BLaER1 treated with 17β-estradiol and CSF1 and Interleukin-3, amounts not matched to agents 10 nM and 100 nM (cell line): ENCODE results near the gene SPO11.

Experiments used
- H3K27ac ChIP-seq, 11 experiments: shearing (Covaris generic); formaldehyde crosslinking; 2 replicates each; pipeline ENCODE4 v1.8.1; 2022
- H3K27me3 ChIP-seq, 11 experiments: shearing (Covaris generic); formaldehyde crosslinking; 2 replicates each; pipeline ENCODE4 v1.8.1; 2022
- H3K36me3 ChIP-seq, 11 experiments: shearing (Covaris generic); formaldehyde crosslinking; 2 replicates each; pipeline ENCODE4 v1.8.1; 2022
- H3K4me1 ChIP-seq, 10 experiments: shearing (Covaris generic); formaldehyde crosslinking; 2 replicates each; pipeline ENCODE4 v1.8.1; 2022
- H3K4me2 ChIP-seq, 11 experiments: shearing (Covaris generic); formaldehyde crosslinking; 2 replicates each; pipeline ENCODE4 v1.8.1; 2022
- H3K4me3 ChIP-seq, 10 experiments: shearing (Covaris generic); formaldehyde crosslinking; 2 replicates each; pipeline ENCODE4 v1.8.1; 2022
- H3K9ac ChIP-seq, 11 experiments: shearing (Covaris generic); formaldehyde crosslinking; 2 replicates each; pipeline ENCODE4 v1.8.1; 2022
- H3K9me3 ChIP-seq, 11 experiments: shearing (Covaris generic); formaldehyde crosslinking; replicated peaks in 1 of 11; 2 replicates each; pipeline ENCODE4 v1.8.1; 2022
- H4K20me1 ChIP-seq, 11 experiments: shearing (Covaris generic); formaldehyde crosslinking; 2 replicates each; pipeline ENCODE4 v1.8.1; 2022
- Cebpa-rat ChIP-seq, 11 experiments: shearing (Covaris generic); IDR thresholded peaks; 2 replicates each; pipeline ENCODE4 v1.8.1; 2022

The SPO11 gene

GRCh38 chr20:57301026-57301425, 28.6 kb upstream of the SPO11 start:
- no peak overlapping the region for H3K4me3 ChIP-seq
- peaks cover 0 to 16% (median 0%) of the 10 kb centered on the region in 11 experiments; a peak in 8 of 22 replicates for H3K9me3 ChIP-seq
- TF ChIP-seq Cebpa-rat (IDR thresholded peaks at IDR 0.05): no peak
- H3K36me3 ChIP-seq: no peaks in the 10 kb centered on the region
- H3K27me3 ChIP-seq: no peaks in the 10 kb centered on the region
- H4K20me1 ChIP-seq: no peaks in the 10 kb centered on the region
- H3K9ac ChIP-seq: no peak overlapping the region
- no peak overlapping the region for H3K4me2 ChIP-seq
- H3K4me1 ChIP-seq: peaks cover 0 to 17% (median 0%) of the 10 kb centered on the region in 10 experiments; a peak in 6 of 20 replicates
- H3K27ac ChIP-seq: no peak overlapping the region

- no peak overlapping the region for H3K27ac ChIP-seq
- TF ChIP-seq Cebpa-rat (IDR thresholded peaks at IDR 0.05): no peak
- H3K9me3 ChIP-seq: peaks cover 0 to 27% (median 5%) of the 10 kb centered on the region in 11 experiments; a peak in 10 of 22 replicates
- no peaks in the 10 kb centered on the region for H4K20me1 ChIP-seq
- H3K4me2 ChIP-seq: no peak overlapping the region
- H3K27me3 ChIP-seq: no peaks in the 10 kb centered on the region
- no peaks in the 10 kb centered on the region for H3K36me3 ChIP-seq
- H3K9ac ChIP-seq: no peak overlapping the region
- peaks cover 10 to 36% (median 17%) of the 10 kb centered on the region in 10 experiments; a peak in 19 of 20 replicates for H3K4me1 ChIP-seq
- H3K4me3 ChIP-seq: no peak overlapping the region
These were observed 22.9 kb upstream of the SPO11 start for GRCh38 chr20:57306747-57307146.

DNA sequence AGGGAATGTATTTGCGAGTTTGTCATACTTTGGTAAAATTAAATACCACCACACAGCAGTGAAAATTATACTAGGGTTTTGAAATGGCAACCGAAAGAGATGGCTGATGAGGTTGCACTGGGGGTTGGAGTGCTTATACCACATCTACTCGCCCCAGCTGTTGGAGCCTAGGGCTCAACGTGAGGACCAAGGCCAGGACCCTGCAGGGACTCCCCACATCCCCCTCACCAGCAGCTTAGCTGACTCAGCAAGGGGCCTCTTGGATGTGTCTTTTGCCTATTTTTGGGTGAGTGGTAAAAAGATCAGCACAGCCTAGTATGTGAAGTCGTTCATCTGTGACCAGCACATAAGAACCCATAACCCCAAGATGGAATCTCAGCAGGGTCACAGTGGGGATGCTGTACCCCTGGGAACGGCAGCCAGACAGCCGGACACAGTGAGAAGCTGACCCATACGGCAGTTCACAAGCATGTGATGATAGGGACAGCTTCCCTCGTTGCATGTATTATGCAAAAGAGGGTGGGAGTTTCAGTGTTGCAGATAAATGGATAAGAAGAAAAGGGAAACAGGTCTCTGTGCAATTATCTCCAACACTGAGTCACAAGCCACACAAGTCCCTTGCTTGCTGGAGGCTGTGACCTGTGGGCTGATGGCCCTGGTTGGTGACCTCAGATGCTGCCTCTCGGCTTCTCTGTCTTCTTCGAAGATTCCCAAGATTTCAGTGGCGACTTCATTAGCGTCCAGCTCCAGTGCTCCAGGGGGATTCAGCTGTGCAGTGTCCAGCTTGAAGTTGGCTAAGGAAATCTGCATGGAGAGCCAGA, 20.9 kb upstream of the SPO11 start:
- no peak overlapping the region for H3K27ac ChIP-seq
- no peak overlapping the region for H3K9ac ChIP-seq
- H3K4me2 ChIP-seq: peak overlapping the region; percentile 26 to 67 (median 48)

DNA sequence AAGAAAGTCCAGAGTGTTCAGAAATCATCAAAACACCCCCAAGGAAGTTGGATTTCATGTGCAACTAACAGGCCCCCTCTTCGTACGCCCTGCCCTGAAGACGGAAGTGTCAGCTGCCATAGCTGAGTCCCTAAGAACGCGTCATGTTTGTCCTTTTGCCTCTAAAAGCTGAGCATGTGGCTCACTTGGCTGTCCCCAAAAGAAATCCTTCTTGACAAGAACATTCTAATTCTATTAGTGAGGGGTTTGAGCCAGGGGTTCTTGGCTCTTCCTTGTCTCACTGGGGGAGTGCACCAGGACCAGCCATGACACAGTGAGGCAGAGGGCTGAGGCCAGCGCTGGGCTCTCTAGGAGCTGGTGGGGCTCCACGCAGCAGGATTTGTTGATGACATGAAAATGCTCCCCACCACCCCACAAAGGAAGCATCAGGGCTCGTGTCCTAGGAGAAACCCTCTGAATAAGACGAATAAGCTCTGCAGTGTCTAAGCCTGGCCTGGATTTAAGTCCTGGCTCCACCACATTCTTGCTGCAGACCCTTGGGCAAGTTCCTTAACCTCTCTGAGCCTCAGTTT, 20.0 kb upstream of the SPO11 start:
- Histone ChIP-seq H3K4me1 (peaks cover 10 to 21% (median 14%) of the 10 kb centered on the region in 10 experiments; a peak in 19 of 20 replicates), H3K9ac (no peak overlapping the region), H4K20me1 (no peaks in the 10 kb centered on the region), H3K9me3 (peaks cover 0 to 11% (median 3%) of the 10 kb centered on the region in 11 experiments; a peak in 7 of 22 replicates), H3K27me3 (no peaks in the 10 kb centered on the region), H3K4me2 (peak overlapping the region in 6 of 11 experiments; percentile 8 to 59 (median 45); a peak in 5 of 22 replicates), H3K4me3 (no peak overlapping the region), H3K36me3 (no peaks in the 10 kb centered on the region), H3K27ac (no peak overlapping the region)
- no peak for TF ChIP-seq Cebpa-rat (IDR thresholded peaks at IDR 0.05)

More for the DNA sequence above, 20.9 kb upstream of the SPO11 start:
- Histone ChIP-seq H4K20me1 (no peaks in the 10 kb centered on the region), H3K36me3 (no peaks in the 10 kb centered on the region), H3K27me3 (no peaks in the 10 kb centered on the region), H3K4me3 (no peak overlapping the region), H3K9me3 (peaks cover 0 to 18% (median 3%) of the 10 kb centered on the region in 11 experiments; a peak in 9 of 22 replicates), H3K4me1 (peaks cover 10 to 28% (median 17%) of the 10 kb centered on the region in 10 experiments; a peak in 19 of 20 replicates)
- no peak for TF ChIP-seq Cebpa-rat (IDR thresholded peaks at IDR 0.05)

GRCh38 chr20:57310821-57311514, 18.6 kb upstream of the SPO11 start:
- Histone ChIP-seq H4K20me1 (no peaks in the 10 kb centered on the region), H3K4me1 (peaks cover 10 to 25% (median 15%) of the 10 kb centered on the region in 10 experiments; a peak in 19 of 20 replicates), H3K27me3 (no peaks in the 10 kb centered on the region), H3K4me3 (no peak overlapping the region), H3K27ac (no peak overlapping the region), H3K9me3 (peaks cover 0 to 11% (median 3%) of the 10 kb centered on the region in 11 experiments; a peak in 7 of 22 replicates), H3K4me2 (no peak overlapping the region), H3K9ac (no peak overlapping the region), H3K36me3 (no peaks in the 10 kb centered on the region)
- no peak for TF ChIP-seq Cebpa-rat (IDR thresholded peaks at IDR 0.05)

- Histone ChIP-seq H3K4me1 (peaks cover 19 to 36% (median 24%) of the 10 kb centered on the region in 10 experiments), H4K20me1 (no peaks in the 10 kb centered on the region), H3K4me3 (no peak overlapping the region), H3K27me3 (no peaks in the 10 kb centered on the region), H3K9ac (no peak overlapping the region), H3K9me3 (peaks cover 0 to 7% (median 3%) of the 10 kb centered on the region in 11 experiments; a peak in 7 of 22 replicates), H3K36me3 (no peaks in the 10 kb centered on the region), H3K27ac (no peak overlapping the region), H3K4me2 (no peak overlapping the region)
- no peak for TF ChIP-seq Cebpa-rat (IDR thresholded peaks at IDR 0.05)
These were observed 17.5 kb upstream of the SPO11 start for GRCh38 chr20:57312138-57312537.

DNA sequence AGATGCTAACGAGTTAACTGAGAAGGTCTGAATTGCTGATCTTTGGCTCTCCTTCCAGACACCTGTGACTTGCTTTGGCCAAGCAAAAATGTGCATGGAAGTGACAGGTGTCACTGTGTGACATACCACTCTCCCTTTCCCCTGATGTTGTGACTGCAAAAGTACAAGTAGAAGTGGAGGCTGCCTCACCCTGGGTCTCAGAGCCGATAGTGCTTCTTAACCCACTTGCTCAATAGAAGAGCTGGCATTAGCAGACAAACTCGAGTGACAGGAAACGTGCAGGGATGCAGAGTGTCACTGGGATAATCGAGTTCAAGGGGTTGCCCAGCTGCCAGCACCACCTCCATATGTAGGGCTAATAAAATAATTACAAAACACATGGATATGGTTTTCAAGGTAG, 16.4 kb upstream of the SPO11 start:
- Histone ChIP-seq H4K20me1 (no peaks in the 10 kb centered on the region; a peak in 1 of 22 replicates), H3K27me3 (peaks cover 0 to 6% (median 0%) of the 10 kb centered on the region in 11 experiments; a peak in 1 of 22 replicates), H3K4me2 (no peak overlapping the region)

GRCh38 chr20:57313951-57314350, 15.7 kb upstream of the SPO11 start:
- Histone ChIP-seq H3K4me2 (no peak overlapping the region), H3K27me3 (peaks cover 0 to 6% (median 0%) of the 10 kb centered on the region in 11 experiments; a peak in 1 of 22 replicates), H3K9me3 (no peaks in the 10 kb centered on the region), H4K20me1 (no peaks in the 10 kb centered on the region; a peak in 1 of 22 replicates), H3K36me3 (no peaks in the 10 kb centered on the region), H3K4me3 (no peak overlapping the region), H3K9ac (no peak overlapping the region), H3K27ac (no peak overlapping the region), H3K4me1 (peaks cover 12 to 45% (median 30%) of the 10 kb centered on the region in 10 experiments)
- no peak for TF ChIP-seq Cebpa-rat (IDR thresholded peaks at IDR 0.05)

More for the DNA sequence above, 16.4 kb upstream of the SPO11 start:
- H3K4me3 ChIP-seq: no peak overlapping the region
- H3K9me3 ChIP-seq: no peaks in the 10 kb centered on the region
- no peak overlapping the region for H3K9ac ChIP-seq
- peaks cover 19 to 45% (median 34%) of the 10 kb centered on the region in 10 experiments for H3K4me1 ChIP-seq
- H3K27ac ChIP-seq: no peak overlapping the region
- TF ChIP-seq Cebpa-rat (IDR thresholded peaks at IDR 0.05): no peak
- H3K36me3 ChIP-seq: no peaks in the 10 kb centered on the region
